PC-9 (cell line): ENCODE results near the gene HIBCH. TPM values are rescaled to one million over a fixed set of nuclear protein-coding genes. Genes with fewer than 3 reads are reported as not detected.

Experiments
- BruUV-seq: library from RNA; stranded (reverse); fragments of 400-500 nt; replicated peaks from 2 replicates; lab custom pipeline; 2021; lab: Mats Ljungman, UMichigan
- CTCF ChIA-PET: fragments of 300-600 bp; sonication (Branson Sonifier 250); formaldehyde crosslinking; loops from one replicate; lab custom pipeline; 2022; ENCODE audit warnings: antibody characterized with exemption; lab: Charles Lee
- POLR2A ChIA-PET: fragments of 300-600 bp; sonication (Branson Sonifier 250); formaldehyde crosslinking; loops from one replicate; lab custom pipeline; 2022; ENCODE audit warnings: antibody characterized with exemption; ENCODE audit not compliant: unreplicated experiment; lab: Charles Lee
- DNase-seq, 2 experiments: peaks; one replicate each; pipeline versions ENCODE4 v3.0.0 to v3.0.0-alpha.2; 2015 to 2022; ENCODE audit warnings: mixed read lengths in 1 of 2
- H2AFZ ChIP-seq: fragments of 200-600 bp; sonication (generic); 2 replicates; pipeline ENCODE4 v1.8.1; 2017; ENCODE audit warnings: antibody characterized with exemption
- H3F3A ChIP-seq: fragments of 200-600 bp; sonication (generic); 2 replicates; pipeline ENCODE4 v1.8.1; 2017; ENCODE audit warnings: antibody characterized with exemption, mild to moderate bottlenecking, low read depth; ENCODE audit not compliant: insufficient read depth
- H3K27ac ChIP-seq: fragments of 200-600 bp; sonication (generic); 2 replicates; pipeline ENCODE4 v1.6.1; 2016; ENCODE audit warnings: mixed run types
- H3K27me3 ChIP-seq: fragments of 200-600 bp; sonication (generic); 2 replicates; pipeline ENCODE4 v1.6.1; 2016; ENCODE audit warnings: low read depth, mixed run types; ENCODE audit not compliant: insufficient read depth
- H3K36me3 ChIP-seq: fragments of 200-600 bp; sonication (generic); 2 replicates; pipeline ENCODE4 v1.6.1; 2016; ENCODE audit warnings: low read depth, mixed run types
- H3K4me1 ChIP-seq: fragments of 200-600 bp; sonication (generic); replicated peaks from 2 replicates; pipeline ENCODE4 v1.6.1; 2016; ENCODE audit warnings: mixed run types; ENCODE audit not compliant: insufficient read depth
- H3K4me2 ChIP-seq: fragments of 200-600 bp; sonication (generic); 2 replicates; pipeline ENCODE4 v1.6.1; 2017; ENCODE audit warnings: mixed run types
- H3K4me3 ChIP-seq: fragments of 200-600 bp; sonication (generic); 2 replicates; pipeline ENCODE4 v1.6.1; 2016; ENCODE audit warnings: mixed run types
- H3K79me2 ChIP-seq: fragments of 200-600 bp; sonication (generic); 2 replicates; pipeline ENCODE4 v1.6.1; 2017; ENCODE audit warnings: low read depth, mixed run types
- H3K9me2 ChIP-seq: fragments of 200-600 bp; sonication (generic); 2 replicates; pipeline ENCODE4 v1.8.1; 2017; ENCODE audit warnings: mild to moderate bottlenecking; ENCODE audit not compliant: insufficient read depth
- H3K9me3 ChIP-seq: fragments of 200-600 bp; sonication (generic); 2 replicates; pipeline ENCODE4 v1.8.1; 2016; ENCODE audit warnings: low read depth; ENCODE audit not compliant: insufficient read depth
- H4K20me1 ChIP-seq: fragments of 200-600 bp; sonication (generic); 2 replicates; pipeline ENCODE4 v1.8.1; 2017; ENCODE audit not compliant: insufficient read depth
- CTCF ChIP-seq: fragments of 200-600 bp; sonication (generic); conservative IDR thresholded peaks from 2 replicates; pipeline ENCODE4 v1.6.1; 2017; ENCODE audit warnings: mixed run types, antibody characterized with exemption, mild to moderate bottlenecking, moderate library complexity
- EZH2 ChIP-seq: fragments of 200-600 bp; sonication (generic); IDR thresholded peaks from 2 replicates; pipeline ENCODE4 v1.8.0; 2017; ENCODE audit warnings: antibody characterized with exemption, low read depth
- intact Hi-C: fragments of 100-400 bp; cut with micrococcal nuclease; formaldehyde crosslinking; loops from one replicate; pipeline ENCODE4 v1.10.0; 2022; ENCODE audit not compliant: unreplicated experiment
- total RNA-seq: library from RNA; stranded (reverse); gene quantifications from 2 replicates; pipeline ENCODE4 v1.2.3, GENCODE V29; 2021

HIBCH gene
- total RNA-seq, 1 experiment from 2014 or later: 14.7 TPM

DNA sequence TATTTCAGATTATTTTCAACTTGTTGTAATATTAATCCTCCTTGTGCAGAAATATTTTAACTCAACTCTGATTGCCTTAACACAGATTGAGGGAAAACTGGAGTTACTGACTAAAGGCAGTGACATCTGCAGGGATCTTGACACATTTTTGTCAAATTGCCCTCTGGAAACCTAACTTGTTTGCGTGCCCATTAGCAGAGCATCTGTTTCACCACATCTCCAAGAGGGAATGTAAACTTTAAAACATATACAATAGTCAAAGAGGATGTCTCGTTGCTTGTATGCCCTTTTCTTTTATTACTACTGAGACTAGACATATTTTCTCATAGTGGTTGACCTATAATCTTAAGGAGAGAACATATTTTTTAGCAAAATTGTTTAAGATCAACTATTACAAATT, 38.0 kb upstream of the HIBCH start:
- TF ChIP-seq CTCF (no peak), EZH2 (no peak)
- H3K4me1 ChIP-seq: no peaks in the 10 kb centered on the region
- H2AFZ ChIP-seq: no peak overlapping the region
- ChIA-PET POLR2A (no interaction called here), CTCF (no interaction called here)
- no peak overlapping the region for H3K27ac ChIP-seq
- BruUV-seq: no TSS peak
- DNase-seq: no peak
- no peaks in the 10 kb centered on the region for H3K79me2 ChIP-seq
- no peaks in the 10 kb centered on the region for H3K36me3 ChIP-seq
- no peaks in the 10 kb centered on the region for H3K9me2 ChIP-seq
- no peaks in the 10 kb centered on the region for H3K9me3 ChIP-seq
- H3K27me3 ChIP-seq: no peaks in the 10 kb centered on the region
- no peaks in the 10 kb centered on the region for H3F3A ChIP-seq
- no peak overlapping the region for H3K4me2 ChIP-seq
- intact Hi-C loops: no loop called here
- H3K4me3 ChIP-seq: no peak overlapping the region
- H4K20me1 ChIP-seq: no peaks in the 10 kb centered on the region

- DNase-seq: no peak
- no peaks in the 10 kb centered on the region for H3K36me3 ChIP-seq
- no peaks in the 10 kb centered on the region for H3K27me3 ChIP-seq
- no peak overlapping the region for H3K4me2 ChIP-seq
- no peaks in the 10 kb centered on the region for H3K4me1 ChIP-seq
- no peaks in the 10 kb centered on the region for H3K79me2 ChIP-seq
- H2AFZ ChIP-seq: no peak overlapping the region
- ChIA-PET POLR2A (interaction anchor here (0.6 kb wide), 1 partner anchor 633 kb away, joined by 4 read pairs; no protein-coding TSS in a partner anchor), CTCF (no interaction called here)
- H3K9me3 ChIP-seq: no peaks in the 10 kb centered on the region
- H3K27ac ChIP-seq: no peak overlapping the region
- no peaks in the 10 kb centered on the region for H3K9me2 ChIP-seq
- H4K20me1 ChIP-seq: no peaks in the 10 kb centered on the region
- no peak for TF ChIP-seq EZH2
- TF ChIP-seq CTCF: no peak
- H3K4me3 ChIP-seq: no peak overlapping the region
- intact Hi-C loops: no loop called here
- BruUV-seq: no TSS peak
- H3F3A ChIP-seq: no peaks in the 10 kb centered on the region
Observed at GRCh38 chr2:190355968-190356644, 36.5 kb upstream of the HIBCH start.

GRCh38 chr2:190354003-190354690, 34.5 kb upstream of the HIBCH start:
- no peak for TF ChIP-seq EZH2
- TF ChIP-seq CTCF: no peak
- Histone ChIP-seq H3K4me3 (no peak overlapping the region), H3F3A (no peaks in the 10 kb centered on the region), H4K20me1 (no peaks in the 10 kb centered on the region), H3K79me2 (no peaks in the 10 kb centered on the region), H3K27ac (no peak overlapping the region), H3K27me3 (no peaks in the 10 kb centered on the region), H3K4me2 (no peak overlapping the region), H3K9me3 (no peaks in the 10 kb centered on the region), H2AFZ (no peak overlapping the region), H3K4me1 (no peaks in the 10 kb centered on the region), H3K9me2 (no peaks in the 10 kb centered on the region), H3K36me3 (no peaks in the 10 kb centered on the region)
- intact Hi-C loops: no loop called here
- POLR2A ChIA-PET: no interaction called here
- CTCF ChIA-PET: no interaction called here
- BruUV-seq: no TSS peak
- no peak for DNase-seq
